Coronary artery (tissue), 2 donors: ENCODE measurements around the gene SLC15A4.

Source experiments
- DNase-seq: peaks from one replicate; pipeline ENCODE4 v3.0.0-alpha.2; 2017; ENCODE audit warnings: low spot score
- H3K27ac ChIP-seq, 2 donors: fragments of 200-600 bp; sonication (generic); one replicate each; pipeline ENCODE4 v1.5.1; 2016 to 2019
- H3K4me3 ChIP-seq: fragments of 200-600 bp; sonication (generic); 2 replicates; pipeline ENCODE4 v1.5.1; 2016; ENCODE audit warnings: mild to moderate bottlenecking, moderate library complexity
- CTCF ChIP-seq: fragments of 200-600 bp; sonication (generic); IDR thresholded peaks from one replicate; pipeline ENCODE4 v1.5.1; 2019; ENCODE audit warnings: antibody characterized with exemption

SLC15A4 gene

GRCh38 chr12:128792398-128792797, 31.4 kb downstream of the SLC15A4 start:
- no peak for TF ChIP-seq CTCF
- H3K27ac ChIP-seq: no peak overlapping the region
- H3K4me3 ChIP-seq: no peak overlapping the region
- DNase-seq: no peak

GRCh38 chr12:128791395-128792322, 32.1 kb downstream of the SLC15A4 start:
- no peak for DNase-seq
- Histone ChIP-seq H3K27ac (no peak overlapping the region), H3K4me3 (no peak overlapping the region)
- TF ChIP-seq CTCF: no peak

- TF ChIP-seq CTCF: no peak
- no peak overlapping the region for H3K27ac ChIP-seq
- H3K4me3 ChIP-seq: no peak overlapping the region
- DNase-seq: no peak
Measured at GRCh38 chr12:128790653-128791373, 32.9 kb downstream of the SLC15A4 start.

- no peak for DNase-seq
- Histone ChIP-seq H3K4me3 (no peak overlapping the region), H3K27ac (no peak overlapping the region)
- TF ChIP-seq CTCF: no peak
Measured at GRCh38 chr12:128790221-128790620, 33.5 kb downstream of the SLC15A4 start.

GRCh38 chr12:128789356-128789929, 34.3 kb downstream of the SLC15A4 start:
- no peak for DNase-seq
- Histone ChIP-seq H3K27ac (no peak overlapping the region), H3K4me3 (no peak overlapping the region)
- no peak for TF ChIP-seq CTCF

GRCh38 chr12:128787827-128788226, 35.9 kb downstream of the SLC15A4 start:
- no peak overlapping the region for H3K27ac ChIP-seq
- no peak overlapping the region for H3K4me3 ChIP-seq
- no peak for TF ChIP-seq CTCF
- DNase-seq: no peak
